Stimulated activated CD8-positive, alpha-beta memory T cell treated with anti-CD3 and anti-CD28 coated beads, Interleukin-7, amount 100 ng/mL, for 24 hours (primary cell): ENCODE data around the gene LSR.
"Not testable (repeated sequence)": the region's sequence is repeated elsewhere in the genome, so short reads cannot be mapped to it uniquely, and the experiment has no call there.

Source experiments
- DNase-seq: peaks from one replicate; pipeline ENCODE4 v3.0.0-alpha.2; 2020; ENCODE audit warnings: low read depth

Gene LSR

GRCh38 chr19:35286101-35286500 is 37.3 kb downstream of the LSR start:
- DNase-seq = not testable (repeated sequence)

DNA sequence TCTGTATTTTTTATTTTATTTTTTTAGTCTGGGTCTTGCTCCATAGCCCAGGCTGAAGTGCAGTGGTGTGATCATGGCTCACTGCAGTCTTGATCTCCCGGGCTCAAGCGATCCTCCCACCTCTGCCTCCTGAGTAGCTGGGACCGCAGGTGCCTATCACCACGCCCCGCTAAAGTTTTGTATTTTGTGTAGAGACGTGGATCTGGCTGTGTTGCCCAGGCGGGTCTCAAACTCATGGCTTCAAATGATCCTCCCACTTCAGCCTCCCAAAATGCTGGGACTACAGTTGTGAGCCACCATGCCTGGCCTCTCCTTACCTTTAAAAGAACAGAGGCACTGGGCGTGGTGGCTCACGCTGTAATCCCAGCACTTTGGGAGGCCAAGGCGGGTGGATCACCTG is 38.9 kb downstream of the LSR start:
- no peak for DNase-seq

DNA sequence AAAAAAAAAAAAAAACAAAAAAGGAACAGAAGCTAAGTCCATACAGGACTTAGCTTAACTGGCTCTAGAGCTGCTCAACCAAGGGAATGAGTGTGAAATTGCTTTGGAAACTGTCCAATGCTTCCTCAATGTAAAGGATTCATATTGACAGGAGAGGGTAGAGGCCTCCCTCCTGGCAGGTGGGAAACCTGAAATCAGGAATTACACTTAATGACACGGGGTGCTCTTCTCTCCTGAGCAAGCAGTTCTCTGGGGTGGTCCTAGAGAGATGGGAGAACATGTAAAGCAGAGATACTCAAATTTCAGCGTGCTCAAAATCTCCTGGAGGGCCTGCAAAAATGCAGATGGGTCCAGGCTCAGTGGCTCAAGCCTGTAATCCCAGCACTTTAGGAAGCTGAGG is 39.5 kb downstream of the LSR start:
- no peak for DNase-seq

DNA sequence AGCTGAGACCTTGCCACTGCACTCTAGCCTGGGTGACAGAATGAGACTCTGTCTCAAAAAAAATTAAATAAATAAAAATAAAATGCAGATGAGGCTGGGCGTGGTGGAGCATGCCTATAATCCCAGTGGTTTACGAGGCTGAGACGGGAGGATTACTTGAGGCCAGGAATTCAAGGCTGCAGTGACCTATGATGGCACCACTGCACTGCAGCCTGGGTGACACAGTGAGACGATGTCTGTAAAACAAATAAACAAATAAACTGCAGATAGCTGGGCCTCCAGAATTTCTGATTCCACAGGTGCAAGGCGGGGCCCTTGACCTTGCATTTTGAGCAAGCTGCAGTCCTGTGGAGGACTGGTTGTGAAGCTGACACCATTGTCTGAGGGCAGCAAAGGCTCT is 40.1 kb downstream of the LSR start:
- no peak for DNase-seq

GRCh38 chr19:35290381-35291127 is 41.8 kb downstream of the LSR start:
- no peak for DNase-seq

DNA sequence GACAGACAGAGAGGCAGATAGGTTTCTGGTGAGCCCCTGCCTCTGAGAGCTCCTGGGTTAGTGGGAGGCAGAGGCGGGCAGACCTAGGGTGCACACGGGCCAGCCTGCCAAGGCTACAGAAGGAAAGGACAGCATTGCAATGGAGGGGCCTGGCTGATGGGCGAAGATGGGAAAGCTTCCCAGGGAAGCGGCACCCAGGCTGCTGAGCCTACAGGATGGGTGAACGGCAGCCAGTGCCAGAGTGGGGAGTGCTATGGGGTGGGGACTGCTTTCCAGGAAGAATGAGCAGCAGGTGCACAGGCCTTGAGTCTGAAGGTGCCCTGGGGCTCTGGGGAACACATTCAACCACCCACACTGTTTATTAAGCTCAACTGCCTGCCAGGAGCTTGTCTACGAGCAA is 42.5 kb downstream of the LSR start:
- no peak for DNase-seq

GRCh38 chr19:35291916-35292315 is 43.1 kb downstream of the LSR start, which contains the start of gene MAG:
Gene MAG, plus strand, starts transcription at chr19:35292161. Its CDS starts 3,248 bp downstream, at chr19:35295409.
- no peak for DNase-seq

GRCh38 chr19:35292421-35293362 is 43.9 kb downstream of the LSR start:
- no peak for DNase-seq

- no peak for DNase-seq
Measured at GRCh38 chr19:35293363-35293739, 44.5 kb downstream of the LSR start.

DNA sequence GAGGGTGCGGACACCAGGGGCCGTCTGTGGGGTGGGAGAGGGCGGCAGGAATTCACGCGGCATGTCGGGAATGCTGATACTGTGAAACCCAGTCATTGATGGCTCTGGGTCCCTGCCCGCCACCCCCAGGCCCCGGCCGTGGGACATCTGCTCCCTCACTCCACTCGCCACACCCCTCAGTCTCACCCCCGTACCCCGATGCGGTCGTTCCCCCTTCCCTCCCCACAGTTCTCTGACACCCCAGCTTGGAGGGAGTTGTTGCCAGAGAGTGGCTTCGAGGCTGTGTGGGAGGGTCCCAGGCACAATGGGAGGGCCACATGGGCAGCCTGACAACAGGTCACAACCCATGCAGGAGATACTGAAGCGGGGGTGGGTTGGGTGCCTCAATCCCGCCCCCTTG is 45.0 kb downstream of the LSR start:
- DNase-seq = no peak

- no peak for DNase-seq
Measured at GRCh38 chr19:35294328-35294727, 45.5 kb downstream of the LSR start.

GRCh38 chr19:35294859-35295791 is 46.3 kb downstream of the LSR start:
- no peak for DNase-seq

- no peak for DNase-seq
Measured at GRCh38 chr19:35295792-35296462, 47.1 kb downstream of the LSR start.

GRCh38 chr19:35296644-35297514 is 48.1 kb downstream of the LSR start:
- DNase-seq = no peak

- no peak for DNase-seq
Measured at GRCh38 chr19:35297515-35297848, 48.7 kb downstream of the LSR start.

- DNase-seq = no peak
Measured at GRCh38 chr19:35297922-35298321, 49.1 kb downstream of the LSR start.

DNA sequence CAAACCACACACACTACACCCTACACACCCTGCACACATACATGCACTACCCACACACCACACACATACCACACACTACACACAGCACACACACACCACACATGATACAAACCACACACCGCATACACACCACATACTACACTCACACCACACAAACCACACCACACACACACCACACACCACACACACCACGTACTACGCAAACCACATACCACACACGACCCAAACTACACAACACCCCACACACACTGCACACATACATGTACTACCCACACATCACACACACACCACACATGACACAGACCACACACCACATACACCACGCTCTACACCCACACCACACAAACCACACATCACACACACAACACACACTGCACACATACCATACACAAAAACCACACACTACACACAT is 49.8 kb downstream of the LSR start:
- DNase-seq = no peak

- no peak for DNase-seq
Measured at GRCh38 chr19:35299523-35300338, 50.9 kb downstream of the LSR start.

- DNase-seq = no peak
Measured at GRCh38 chr19:35300339-35300649, 51.5 kb downstream of the LSR start.

GRCh38 chr19:35301961-35302360 is 53.2 kb downstream of the LSR start:
- no peak for DNase-seq
